ENCODE results near the gene ATAD3C. TPM values are rescaled to one million over a fixed set of nuclear protein-coding genes. Genes with fewer than 3 reads are reported as not detected.
A peak's percentile ranks its signal among the peaks of the same experiment; 100 is the strongest.

The ATAD3C gene
- total RNA-seq, 1 donor from 2014 or later = 1.6 TPM

DNA sequence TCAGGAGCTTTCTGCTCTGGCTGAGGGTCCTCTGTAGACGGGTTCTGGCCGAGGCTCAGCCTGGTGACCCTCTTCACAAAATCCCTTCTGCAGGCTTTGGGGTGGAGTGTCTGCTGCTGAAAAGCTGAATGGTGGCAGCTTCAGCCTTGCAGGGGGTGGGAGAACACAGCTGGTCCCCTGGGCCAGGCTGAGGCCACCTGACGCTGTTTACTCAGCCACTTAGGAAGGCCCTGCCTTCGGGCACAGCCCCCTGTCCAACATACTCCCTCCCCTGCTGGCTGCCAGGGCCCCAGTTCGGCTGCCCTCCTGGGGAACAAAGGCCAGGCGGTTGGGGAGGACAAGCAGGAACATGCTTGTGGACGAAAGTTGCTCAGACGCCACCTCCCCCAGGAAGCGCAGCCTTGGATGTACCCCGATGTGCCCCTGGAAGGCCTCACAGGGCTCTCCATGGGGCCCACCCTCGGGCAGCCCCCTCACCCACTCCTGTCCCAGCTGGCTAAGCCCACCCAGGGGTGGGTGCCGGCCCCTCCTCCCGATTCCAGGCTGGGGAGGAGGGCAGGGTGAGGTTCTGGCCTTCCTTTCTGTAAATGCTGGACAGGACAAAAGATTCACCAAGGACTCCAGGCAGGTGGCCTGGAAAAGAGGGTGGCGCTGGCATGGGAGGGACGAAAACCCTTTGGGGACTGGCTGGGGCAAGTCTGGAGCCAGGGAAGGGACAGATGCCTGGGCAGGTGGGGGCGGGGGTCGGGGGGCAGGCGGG lies 28.2 kb upstream of the ATAD3C start, which contains the start of gene ANKRD65:
Gene ANKRD65 (minus strand): TSS at position 130 of the 760 bp plus-strand sequence. CDS start 271 bp downstream, outside the sequence.
- peak within 1 kb of the TSS; percentile 60 for H3K4me3 Mint-ChIP-seq (ENCODE audit: low read depth)
- H3K36me3 Mint-ChIP-seq (ENCODE audit: insufficient read depth) = peaks cover 3% of the 10 kb centered on the region
- H3K27ac Mint-ChIP-seq = peak within 1 kb of the TSS; percentile 91
- TF ChIP-seq, protein P1, sequence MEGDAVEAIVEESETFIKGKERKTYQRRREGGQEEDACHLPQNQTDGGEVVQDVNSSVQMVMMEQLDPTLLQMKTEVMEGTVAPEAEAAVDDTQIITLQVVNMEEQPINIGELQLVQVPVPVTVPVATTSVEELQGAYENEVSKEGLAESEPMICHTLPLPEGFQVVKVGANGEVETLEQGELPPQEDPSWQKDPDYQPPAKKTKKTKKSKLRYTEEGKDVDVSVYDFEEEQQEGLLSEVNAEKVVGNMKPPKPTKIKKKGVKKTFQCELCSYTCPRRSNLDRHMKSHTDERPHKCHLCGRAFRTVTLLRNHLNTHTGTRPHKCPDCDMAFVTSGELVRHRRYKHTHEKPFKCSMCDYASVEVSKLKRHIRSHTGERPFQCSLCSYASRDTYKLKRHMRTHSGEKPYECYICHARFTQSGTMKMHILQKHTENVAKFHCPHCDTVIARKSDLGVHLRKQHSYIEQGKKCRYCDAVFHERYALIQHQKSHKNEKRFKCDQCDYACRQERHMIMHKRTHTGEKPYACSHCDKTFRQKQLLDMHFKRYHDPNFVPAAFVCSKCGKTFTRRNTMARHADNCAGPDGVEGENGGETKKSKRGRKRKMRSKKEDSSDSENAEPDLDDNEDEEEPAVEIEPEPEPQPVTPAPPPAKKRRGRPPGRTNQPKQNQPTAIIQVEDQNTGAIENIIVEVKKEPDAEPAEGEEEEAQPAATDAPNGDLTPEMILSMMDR (IDR thresholded peaks at IDR 0.05; ENCODE audit: unreplicated experiment) = no peak
- H3K27me3 Mint-ChIP-seq = peaks cover 15% of the 10 kb centered on the region
- no peak for DNase-seq (ENCODE audit: low spot score, unreplicated experiment)
- H3K9me3 Mint-ChIP-seq (ENCODE audit: low read depth) = no peaks in the 10 kb centered on the region
- peaks cover 12% of the 10 kb centered on the region for H3K4me1 Mint-ChIP-seq (ENCODE audit: low read depth)

DNA sequence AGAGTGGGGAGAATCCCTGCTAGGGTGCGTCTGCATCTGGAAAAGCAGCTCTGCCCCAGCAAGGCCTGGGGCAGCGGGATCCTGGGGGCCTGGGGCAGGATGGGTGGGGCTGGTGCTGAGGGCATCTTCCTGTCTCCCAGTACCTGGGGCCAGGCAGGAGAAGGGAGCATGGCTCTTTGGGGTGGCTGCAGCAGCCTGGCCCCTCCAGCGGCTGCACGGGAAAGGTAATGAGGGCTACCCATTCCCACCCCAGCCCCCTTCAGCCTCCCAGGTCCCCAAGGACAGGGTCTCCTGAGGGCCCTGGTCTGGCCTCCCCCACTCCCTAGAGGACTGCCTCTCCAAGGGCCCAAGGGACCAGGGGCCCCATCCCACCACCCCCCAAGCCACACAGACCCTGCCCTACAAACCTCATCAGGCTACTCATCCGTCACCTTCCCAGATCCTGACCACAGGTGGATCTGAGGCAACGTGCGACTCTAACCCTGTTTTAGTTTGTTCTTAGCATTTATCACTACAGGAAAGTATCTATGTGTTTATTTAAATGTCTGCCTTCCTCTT lies 27.5 kb upstream of the ATAD3C start:
- H3K4me1 Mint-ChIP-seq (ENCODE audit: low read depth) = peaks cover 12% of the 10 kb centered on the region
- no peak for DNase-seq (ENCODE audit: low spot score, unreplicated experiment)
- no peak overlapping the region for H3K4me3 Mint-ChIP-seq (ENCODE audit: low read depth)

DNA sequence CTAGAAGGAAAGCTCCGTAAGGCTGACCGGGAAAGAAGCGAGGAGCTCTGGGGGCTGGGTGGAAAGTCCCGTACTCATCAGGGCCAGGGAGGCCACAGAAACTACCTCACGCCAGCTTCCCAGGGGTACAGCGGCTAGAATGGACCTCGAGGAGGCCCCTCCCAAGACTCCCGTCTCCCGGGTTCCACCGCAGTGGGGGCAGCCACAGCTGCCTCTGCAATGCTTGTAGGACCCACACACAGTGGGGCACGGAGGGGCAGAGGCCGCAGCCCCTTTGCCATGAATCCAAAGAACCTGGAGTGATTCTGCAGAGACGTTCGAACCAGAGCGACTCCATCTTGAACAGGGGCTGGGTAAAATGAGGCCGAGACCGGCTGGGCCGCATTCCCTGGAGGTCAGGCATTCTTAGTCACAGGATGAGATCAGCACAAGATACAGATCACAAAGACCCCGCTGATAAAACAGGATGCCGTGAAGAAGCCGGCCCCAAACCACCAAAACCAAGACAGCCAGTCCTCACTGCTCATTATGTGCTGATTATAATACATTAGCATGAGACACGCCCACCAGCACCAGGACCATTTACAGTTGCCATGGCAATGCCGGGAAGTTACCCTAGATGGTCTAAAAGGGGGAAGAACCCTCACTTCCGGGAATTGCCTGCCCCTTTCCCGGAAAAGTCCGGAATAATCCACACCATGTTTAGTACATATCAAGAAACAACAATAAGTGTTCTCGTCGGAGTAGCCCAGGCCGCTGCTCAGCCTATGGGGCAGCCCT lies 26.8 kb upstream of the ATAD3C start:
- peaks cover 3% of the 10 kb centered on the region for H3K36me3 Mint-ChIP-seq (ENCODE audit: insufficient read depth)
- peaks cover 11% of the 10 kb centered on the region for H3K4me1 Mint-ChIP-seq (ENCODE audit: low read depth)
- no peaks in the 10 kb centered on the region for H3K9me3 Mint-ChIP-seq (ENCODE audit: low read depth)
- TF ChIP-seq, protein P1 (IDR thresholded peaks at IDR 0.05; ENCODE audit: unreplicated experiment) = no peak
- H3K27me3 Mint-ChIP-seq = peaks cover 12% of the 10 kb centered on the region
- no peak overlapping the region for H3K4me3 Mint-ChIP-seq (ENCODE audit: low read depth)
- no peak for DNase-seq (ENCODE audit: low spot score, unreplicated experiment)
- peak overlapping the region; percentile 64 for H3K27ac Mint-ChIP-seq

More for the DNA sequence above, 27.5 kb upstream of the ATAD3C start:
- TF ChIP-seq, protein P1 (IDR thresholded peaks at IDR 0.05; ENCODE audit: unreplicated experiment) = no peak
- H3K9me3 Mint-ChIP-seq (ENCODE audit: low read depth) = no peaks in the 10 kb centered on the region
- peaks cover 15% of the 10 kb centered on the region for H3K27me3 Mint-ChIP-seq
- peaks cover 3% of the 10 kb centered on the region for H3K36me3 Mint-ChIP-seq (ENCODE audit: insufficient read depth)
- peak overlapping the region; percentile 64 for H3K27ac Mint-ChIP-seq

DNA sequence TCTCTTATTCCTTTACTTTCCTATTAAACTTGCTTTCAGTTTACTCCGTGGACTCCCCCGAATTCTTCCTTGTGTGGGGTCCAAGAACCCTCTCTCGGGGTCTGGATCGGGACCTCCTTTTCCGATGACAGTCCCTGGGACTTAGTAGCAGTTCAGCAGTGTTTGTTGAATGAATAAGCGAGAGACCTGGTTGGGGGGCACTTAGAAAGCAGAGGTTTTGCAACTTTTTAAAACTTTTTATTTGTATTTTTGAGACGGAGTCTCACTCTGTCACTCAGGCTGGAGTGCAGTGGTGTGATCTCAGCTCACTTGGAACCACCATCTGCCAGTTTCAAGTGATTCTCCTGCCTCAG lies 26.3 kb upstream of the ATAD3C start:
- TF ChIP-seq, protein P1 (IDR thresholded peaks at IDR 0.05; ENCODE audit: unreplicated experiment) = no peak
- no peaks in the 10 kb centered on the region for H3K9me3 Mint-ChIP-seq (ENCODE audit: low read depth)
- peaks cover 9% of the 10 kb centered on the region for H3K27me3 Mint-ChIP-seq
- no peak for DNase-seq (ENCODE audit: low spot score, unreplicated experiment)
- H3K36me3 Mint-ChIP-seq (ENCODE audit: insufficient read depth) = peaks cover 1% of the 10 kb centered on the region
- no peak overlapping the region for H3K4me3 Mint-ChIP-seq (ENCODE audit: low read depth)
- H3K27ac Mint-ChIP-seq = no peak overlapping the region
- peaks cover 11% of the 10 kb centered on the region for H3K4me1 Mint-ChIP-seq (ENCODE audit: low read depth)

DNA sequence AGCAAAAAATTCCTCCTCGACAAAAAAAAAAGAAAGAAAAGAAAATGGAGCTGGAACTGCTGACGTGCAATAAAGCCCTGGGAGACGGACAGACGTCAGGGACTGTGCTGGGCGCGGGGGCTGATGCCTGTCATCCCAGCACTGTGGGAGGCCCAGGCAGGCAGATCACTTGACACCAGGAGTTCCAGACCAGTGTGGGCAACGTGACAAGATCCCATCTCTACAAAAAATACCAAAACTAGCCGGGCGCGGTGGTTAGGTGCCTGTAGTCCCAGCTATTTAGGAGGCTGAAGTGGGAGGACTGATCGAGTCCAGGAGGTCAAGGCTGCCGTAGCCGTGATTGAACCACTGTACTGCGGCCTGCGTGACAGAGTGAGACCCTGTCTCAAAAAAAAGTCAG lies 24.8 kb upstream of the ATAD3C start:
- TF ChIP-seq, protein P1 (IDR thresholded peaks at IDR 0.05; ENCODE audit: unreplicated experiment) = no peak
- peaks cover 6% of the 10 kb centered on the region for H3K27me3 Mint-ChIP-seq
- H3K4me1 Mint-ChIP-seq (ENCODE audit: low read depth) = peaks cover 13% of the 10 kb centered on the region
- no peaks in the 10 kb centered on the region for H3K9me3 Mint-ChIP-seq (ENCODE audit: low read depth)
- no peak for DNase-seq (ENCODE audit: low spot score, unreplicated experiment)
- peak overlapping the region; percentile 52 for H3K27ac Mint-ChIP-seq
- H3K4me3 Mint-ChIP-seq (ENCODE audit: low read depth) = no peak overlapping the region
- no peaks in the 10 kb centered on the region for H3K36me3 Mint-ChIP-seq (ENCODE audit: insufficient read depth)

All from progenitor cell of endocrine pancreas (in vitro differentiated cells).